Body of pancreas (tissue), 4 donors: ENCODE results near the gene OR8G5. TPM values are rescaled to one million over a fixed set of nuclear protein-coding genes. Genes with fewer than 3 reads are reported as not detected.

Experiments
- ATAC-seq: fragments of 150-250 bp; one replicate; pipeline ENCODE4 v1.9.1; 2016
- DNase-seq, 4 donors: peaks; one replicate each; pipeline ENCODE4 v3.0.0-alpha.2; 2019
- H3K27ac ChIP-seq, 4 donors: fragments of 200-600 bp; sonication (generic); 1 replicate in 3 of 4; 2 replicates in 1 of 4; pipeline versions ENCODE4 v1.5.1 to v1.6.1; 2016 to 2019; ENCODE audit warnings: mild to moderate bottlenecking in 1 of 4, mixed read lengths in 1 of 4, moderate library complexity in 1 of 4
- H3K27me3 ChIP-seq, 2 donors: fragments of 200-600 bp; sonication (generic); one replicate each; pipeline ENCODE4 v1.6.0; 2016; ENCODE audit warnings: mild to moderate bottlenecking in 1 of 2
- H3K36me3 ChIP-seq, 2 donors: fragments of 200-600 bp; sonication (generic); replicated peaks in 1 of 2; 2 replicates each; pipeline ENCODE4 v1.5.1; 2016; ENCODE audit warnings: low read depth in 2 of 2; ENCODE audit not compliant: insufficient read depth in 1 of 2
- H3K4me1 ChIP-seq: fragments of 200-600 bp; sonication (generic); one replicate; pipeline ENCODE4 v1.6.0; 2016
- H3K4me3 ChIP-seq, 2 donors: fragments of 200-600 bp; sonication (generic); 1 replicate in 1 of 2; 2 replicates in 1 of 2; pipeline ENCODE4 v1.5.1; 2016 to 2019
- H3K9me3 ChIP-seq, 3 donors: fragments of 200-600 bp; sonication (generic); 1 replicate in 2 of 3; 2 replicates in 1 of 3; pipeline ENCODE4 v1.5.1; 2016
- CTCF ChIP-seq, 7 experiments: fragments of 450-650 bp in 4 of 7; fragments of 200-600 bp in 3 of 7; sonication (generic) in 3 of 7; IDR thresholded peaks; one replicate each; pipeline ENCODE4 v1.5.1; 2016 to 2019; ENCODE audit warnings: antibody characterized with exemption in 7 of 7
- POLR2A ChIP-seq, 3 donors: fragments of 450-650 bp; IDR thresholded peaks; one replicate each; pipeline ENCODE4 v1.6.1; 2016; ENCODE audit warnings: antibody characterized with exemption in 3 of 3, mild to moderate bottlenecking in 2 of 3
- WGBS, 2 donors: methylation state at CpG; one replicate each; pipeline ENCODE4 v1.1.5; 2017; 5-methylcytosine and 5-hydroxymethylcytosine counted together
- intact Hi-C: fragments of 100-400 bp; cut with DNase I; formaldehyde crosslinking; loops from one replicate; pipeline ENCODE4 v1.15.1; 2023
- total RNA-seq, 2 donors: library from RNA; depleted of rRNA; stranded (reverse); fragments of >200 nt; gene quantifications; one replicate each; pipeline ENCODE4 v1.1.0, GENCODE V29; 2016

Gene OR8G5
- total RNA-seq, 2 donors from 2014 or later: not detected

GRCh38 chr11:124274000-124274399 is 17.8 kb downstream of the OR8G5 start:
- Histone ChIP-seq H3K9me3 (no peaks in the 10 kb centered on the region), H3K4me3 (no peak overlapping the region), H3K4me1 (no peaks in the 10 kb centered on the region), H3K27me3 (no peaks in the 10 kb centered on the region), H3K36me3 (no peaks in the 10 kb centered on the region), H3K27ac (no peak overlapping the region)
- intact Hi-C loops: no loop called here
- 90 to 97% methylated on average over 2 of the region's 2 CpGs for WGBS, 2 donors
- DNase-seq: no peak
- no peak for ATAC-seq
- TF ChIP-seq POLR2A (IDR thresholded peaks at IDR 0.05) (no peak), CTCF (IDR thresholded peaks at IDR 0.05) (no peak)

GRCh38 chr11:124276081-124276480 is 19.9 kb downstream of the OR8G5 start:
- no peaks in the 10 kb centered on the region for H3K9me3 ChIP-seq
- intact Hi-C loops: no loop called here
- WGBS, 2 donors: 54 to 94% methylated on average over 1 of the region's 1 CpG
- no peaks in the 10 kb centered on the region for H3K36me3 ChIP-seq
- ATAC-seq (no peak), DNase-seq (no peak)
- no peaks in the 10 kb centered on the region for H3K4me1 ChIP-seq
- H3K4me3 ChIP-seq: no peak overlapping the region
- TF ChIP-seq POLR2A (IDR thresholded peaks at IDR 0.05) (no peak), CTCF (IDR thresholded peaks at IDR 0.05) (no peak)
- no peak overlapping the region for H3K27ac ChIP-seq
- no peaks in the 10 kb centered on the region for H3K27me3 ChIP-seq

GRCh38 chr11:124277207-124277606 is 21.0 kb downstream of the OR8G5 start:
- no peak for DNase-seq
- TF ChIP-seq CTCF (IDR thresholded peaks at IDR 0.05) (no peak), POLR2A (IDR thresholded peaks at IDR 0.05) (no peak)
- H3K36me3 ChIP-seq: no peaks in the 10 kb centered on the region
- H3K9me3 ChIP-seq: no peaks in the 10 kb centered on the region
- 88 to 96% methylated on average over 3 of the region's 3 CpGs for WGBS, 2 donors
- no peak overlapping the region for H3K4me3 ChIP-seq
- intact Hi-C loops: no loop called here
- no peaks in the 10 kb centered on the region for H3K4me1 ChIP-seq
- no peak overlapping the region for H3K27ac ChIP-seq
- no peaks in the 10 kb centered on the region for H3K27me3 ChIP-seq
- ATAC-seq: no peak

- ATAC-seq: no peak
- Histone ChIP-seq H3K4me1 (no peaks in the 10 kb centered on the region), H3K27ac (no peak overlapping the region), H3K36me3 (no peaks in the 10 kb centered on the region), H3K27me3 (no peaks in the 10 kb centered on the region), H3K4me3 (no peak overlapping the region), H3K9me3 (no peaks in the 10 kb centered on the region)
- no peak for DNase-seq
- TF ChIP-seq POLR2A (IDR thresholded peaks at IDR 0.05) (no peak), CTCF (IDR thresholded peaks at IDR 0.05) (no peak)
- WGBS, 2 donors: 67 to 72% methylated on average over 3 of the region's 3 CpGs
- intact Hi-C loops: no loop called here
These were observed 21.6 kb downstream of the OR8G5 start for GRCh38 chr11:124277804-124278203.

GRCh38 chr11:124278261-124278660 is 22.1 kb downstream of the OR8G5 start:
- no peaks in the 10 kb centered on the region for H3K27me3 ChIP-seq
- no peak overlapping the region for H3K4me3 ChIP-seq
- DNase-seq (no peak), ATAC-seq (no peak)
- no peak overlapping the region for H3K27ac ChIP-seq
- no peaks in the 10 kb centered on the region for H3K36me3 ChIP-seq
- no peaks in the 10 kb centered on the region for H3K9me3 ChIP-seq
- H3K4me1 ChIP-seq: no peaks in the 10 kb centered on the region
- WGBS, 2 donors: 58 to 60% methylated on average over 2 of the region's 2 CpGs
- no peak for TF ChIP-seq POLR2A (IDR thresholded peaks at IDR 0.05)
- no peak for TF ChIP-seq CTCF (IDR thresholded peaks at IDR 0.05)
- intact Hi-C loops: no loop called here
